ENCODE results near the gene LPGAT1.

DNA sequence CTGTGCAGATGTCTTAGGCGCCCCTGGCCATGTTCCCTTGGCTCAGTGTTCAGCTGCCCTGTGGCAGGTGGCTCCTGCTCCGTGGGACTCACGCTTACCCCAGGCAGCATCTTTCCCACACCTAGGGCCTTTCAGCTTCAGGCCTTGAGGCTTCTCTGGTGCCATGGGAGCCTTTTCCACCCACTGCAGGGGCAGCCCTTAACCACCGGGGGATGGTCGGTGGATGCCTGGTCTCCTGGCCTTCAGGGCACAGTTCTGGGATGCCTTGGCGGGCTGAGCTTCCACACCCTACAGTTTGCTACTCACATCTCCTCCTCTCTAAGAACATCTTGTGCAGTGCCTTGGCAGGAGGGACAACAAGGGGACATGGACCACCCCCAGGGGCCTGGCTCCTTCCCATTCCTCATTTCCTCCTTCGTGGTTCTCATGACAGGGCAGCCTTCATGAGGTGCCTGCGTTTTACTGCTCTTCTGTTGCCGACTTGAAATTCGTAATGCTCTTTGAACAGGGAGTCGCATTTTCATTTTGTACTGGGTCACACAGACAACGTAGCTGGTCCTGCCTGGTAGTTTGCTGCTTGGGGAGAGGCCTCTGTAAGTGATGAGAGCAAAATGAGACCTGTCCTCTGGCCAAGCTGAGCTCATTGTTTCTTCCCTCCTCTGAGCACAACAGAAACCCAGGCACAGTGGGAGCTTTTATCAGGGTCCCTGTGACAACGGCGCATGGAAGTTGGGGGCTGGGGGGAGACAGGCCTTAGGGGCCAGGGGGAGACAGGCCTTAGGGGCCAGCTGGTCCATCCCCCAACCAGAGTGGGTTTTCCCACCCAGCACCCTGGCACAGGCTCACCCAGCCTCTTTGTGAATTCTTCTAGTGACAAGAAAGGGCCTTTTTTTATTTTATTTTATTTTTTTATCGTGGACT lies 93.2 kb downstream of the LPGAT1 start:
- TF ChIP-seq, protein P1, sequence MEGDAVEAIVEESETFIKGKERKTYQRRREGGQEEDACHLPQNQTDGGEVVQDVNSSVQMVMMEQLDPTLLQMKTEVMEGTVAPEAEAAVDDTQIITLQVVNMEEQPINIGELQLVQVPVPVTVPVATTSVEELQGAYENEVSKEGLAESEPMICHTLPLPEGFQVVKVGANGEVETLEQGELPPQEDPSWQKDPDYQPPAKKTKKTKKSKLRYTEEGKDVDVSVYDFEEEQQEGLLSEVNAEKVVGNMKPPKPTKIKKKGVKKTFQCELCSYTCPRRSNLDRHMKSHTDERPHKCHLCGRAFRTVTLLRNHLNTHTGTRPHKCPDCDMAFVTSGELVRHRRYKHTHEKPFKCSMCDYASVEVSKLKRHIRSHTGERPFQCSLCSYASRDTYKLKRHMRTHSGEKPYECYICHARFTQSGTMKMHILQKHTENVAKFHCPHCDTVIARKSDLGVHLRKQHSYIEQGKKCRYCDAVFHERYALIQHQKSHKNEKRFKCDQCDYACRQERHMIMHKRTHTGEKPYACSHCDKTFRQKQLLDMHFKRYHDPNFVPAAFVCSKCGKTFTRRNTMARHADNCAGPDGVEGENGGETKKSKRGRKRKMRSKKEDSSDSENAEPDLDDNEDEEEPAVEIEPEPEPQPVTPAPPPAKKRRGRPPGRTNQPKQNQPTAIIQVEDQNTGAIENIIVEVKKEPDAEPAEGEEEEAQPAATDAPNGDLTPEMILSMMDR (IDR thresholded peaks at IDR 0.05), result no peak
- TF ChIP-seq ZFX (IDR thresholded peaks at IDR 0.05; ENCODE audit: borderline replicate concordance), result no peak
